ENCODE data around the gene SLC20A1.
"Not testable (repeated sequence)": the region's sequence is repeated elsewhere in the genome, so short reads cannot be mapped to it uniquely, and the experiment has no call there.

SLC20A1 gene, protein sequence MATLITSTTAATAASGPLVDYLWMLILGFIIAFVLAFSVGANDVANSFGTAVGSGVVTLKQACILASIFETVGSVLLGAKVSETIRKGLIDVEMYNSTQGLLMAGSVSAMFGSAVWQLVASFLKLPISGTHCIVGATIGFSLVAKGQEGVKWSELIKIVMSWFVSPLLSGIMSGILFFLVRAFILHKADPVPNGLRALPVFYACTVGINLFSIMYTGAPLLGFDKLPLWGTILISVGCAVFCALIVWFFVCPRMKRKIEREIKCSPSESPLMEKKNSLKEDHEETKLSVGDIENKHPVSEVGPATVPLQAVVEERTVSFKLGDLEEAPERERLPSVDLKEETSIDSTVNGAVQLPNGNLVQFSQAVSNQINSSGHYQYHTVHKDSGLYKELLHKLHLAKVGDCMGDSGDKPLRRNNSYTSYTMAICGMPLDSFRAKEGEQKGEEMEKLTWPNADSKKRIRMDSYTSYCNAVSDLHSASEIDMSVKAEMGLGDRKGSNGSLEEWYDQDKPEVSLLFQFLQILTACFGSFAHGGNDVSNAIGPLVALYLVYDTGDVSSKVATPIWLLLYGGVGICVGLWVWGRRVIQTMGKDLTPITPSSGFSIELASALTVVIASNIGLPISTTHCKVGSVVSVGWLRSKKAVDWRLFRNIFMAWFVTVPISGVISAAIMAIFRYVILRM

DNA sequence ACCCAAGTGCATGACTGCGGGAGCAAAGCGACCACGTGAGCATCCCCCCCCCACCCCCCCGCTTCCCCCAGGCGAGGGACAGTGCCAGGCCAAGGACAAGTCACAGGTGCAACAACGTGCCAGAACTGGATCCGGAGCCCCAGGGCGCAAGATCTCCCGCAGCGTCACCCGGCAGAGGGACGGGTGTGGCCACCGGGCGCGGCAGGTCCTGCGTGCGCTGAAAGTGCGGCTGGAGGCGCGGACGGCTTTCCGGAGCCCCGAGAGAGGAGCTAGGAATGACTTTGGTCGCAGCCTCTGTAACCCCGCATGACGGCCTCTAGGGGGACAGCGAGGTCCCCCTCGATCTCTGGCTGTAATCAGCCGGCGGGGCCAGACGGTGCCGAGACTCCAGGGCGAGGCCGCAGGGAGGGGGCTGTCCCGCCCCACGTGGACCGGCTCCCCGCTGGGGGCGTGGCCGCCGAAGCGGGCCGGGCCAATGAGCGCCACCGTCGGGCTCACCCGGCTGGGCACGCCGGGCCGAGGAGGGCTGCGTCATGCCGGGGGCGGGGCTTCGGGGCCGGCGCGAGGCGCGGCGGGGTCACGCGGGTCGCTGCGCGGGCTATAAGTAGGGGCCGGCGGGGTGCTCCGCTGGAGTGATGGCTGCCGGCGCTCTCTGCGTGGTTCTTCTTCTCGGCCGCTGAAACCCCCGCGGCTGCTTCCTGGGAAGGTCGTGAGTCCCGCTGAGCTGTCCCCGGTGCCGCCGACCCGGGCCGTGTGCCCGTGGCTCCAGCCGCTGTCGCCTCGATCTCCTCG is at the start of gene SLC20A1:
Gene SLC20A1 (plus strand): TSS at position 630 of the 792 bp plus-strand sequence. CDS start 890 bp downstream, outside the sequence.
- DNase-seq: peak; percentile 95

DNA sequence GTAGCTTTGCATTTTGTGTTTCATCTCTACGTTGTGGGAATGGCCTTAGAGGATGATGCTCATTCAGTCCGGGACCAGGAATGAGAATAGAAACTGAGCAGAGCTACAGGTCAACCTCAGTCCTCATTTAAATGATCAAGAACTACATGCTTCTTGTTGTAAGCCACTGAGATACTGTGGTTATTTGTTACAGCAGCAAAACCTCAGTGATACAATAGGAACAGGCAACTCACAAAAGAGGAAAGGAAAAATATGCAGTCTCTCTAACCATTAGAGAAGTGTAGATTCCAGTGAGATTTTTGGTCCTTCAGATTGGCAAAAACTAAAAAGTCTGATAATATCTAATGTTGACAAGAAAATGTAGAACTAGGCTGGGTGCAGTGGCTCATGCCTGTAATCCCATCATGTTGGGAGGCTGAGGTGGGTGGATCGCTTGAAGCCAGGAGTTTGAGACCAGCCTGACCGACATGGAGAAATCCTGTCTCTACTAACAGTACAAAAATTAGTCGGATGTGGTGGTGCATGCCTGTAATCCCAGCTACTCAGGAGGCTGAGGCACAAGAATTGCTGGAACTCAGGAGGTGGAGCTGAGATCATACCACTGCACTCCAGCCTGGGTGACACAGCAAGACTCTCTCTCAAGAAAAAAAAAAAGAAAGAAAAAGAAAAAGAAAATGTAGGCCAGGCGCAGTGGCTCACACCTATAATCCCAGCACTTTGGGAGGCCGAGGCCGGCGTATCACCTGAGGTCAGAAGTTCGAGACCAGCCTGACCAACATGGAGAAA is 48.0 kb upstream of the SLC20A1 start:
- no peak for DNase-seq

DNA sequence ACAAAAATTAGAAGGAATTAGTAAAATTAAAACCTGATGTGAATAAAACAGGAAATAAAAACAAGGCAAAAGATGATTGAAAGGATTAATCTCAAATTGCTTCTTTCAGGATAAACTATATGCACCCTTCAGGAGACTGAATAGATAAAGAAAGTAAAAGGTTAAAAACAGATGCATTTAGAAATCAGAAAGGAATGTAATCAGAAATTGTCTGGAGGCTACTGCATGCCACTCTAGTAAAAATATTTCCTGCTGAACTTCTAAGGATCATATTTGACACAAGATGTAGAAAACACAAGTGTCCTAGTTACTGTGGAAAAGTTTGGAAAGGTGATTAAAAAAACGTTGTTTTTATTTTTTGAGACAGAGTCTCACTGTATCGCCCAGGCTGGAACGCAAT is 45.1 kb upstream of the SLC20A1 start:
- DNase-seq: no peak

DNA sequence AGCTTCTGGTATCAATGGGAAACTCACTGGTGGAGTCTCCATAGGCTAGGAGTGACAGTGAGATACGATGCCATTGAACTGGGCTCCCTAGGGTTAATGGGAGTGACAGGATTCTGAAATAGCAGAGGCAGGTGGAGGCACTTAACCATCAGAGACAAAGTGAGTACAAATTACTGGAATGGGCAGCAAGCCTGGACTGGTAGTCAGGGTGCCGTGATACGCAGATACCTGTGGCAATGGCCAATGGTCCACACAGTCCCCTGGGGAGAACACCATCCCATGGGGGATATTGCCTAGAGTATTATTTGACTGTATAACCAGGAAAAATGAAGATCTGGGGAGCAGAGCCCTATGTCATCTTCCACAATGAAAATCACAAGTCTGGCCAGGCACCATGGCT is 44.0 kb upstream of the SLC20A1 start:
- no peak for DNase-seq

DNA sequence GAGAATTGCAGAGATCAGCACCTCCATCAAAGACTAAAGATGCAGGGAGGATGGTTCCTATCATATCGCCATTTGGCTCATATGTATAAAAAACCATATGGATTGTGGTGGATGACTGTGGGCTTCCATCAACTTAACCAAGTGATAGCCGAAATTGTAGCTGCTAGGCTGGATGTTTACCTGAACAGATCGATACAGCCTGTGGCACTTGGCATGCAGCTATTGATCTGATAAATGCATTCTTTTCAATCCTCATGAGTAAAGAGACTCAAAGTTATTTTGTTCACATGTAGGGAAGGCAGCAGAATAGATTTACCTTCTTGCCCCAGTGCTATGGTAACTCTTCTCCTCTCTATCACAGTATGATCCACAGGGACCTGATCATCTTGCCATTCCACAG is 42.8 kb upstream of the SLC20A1 start:
- DNase-seq: no peak

DNA sequence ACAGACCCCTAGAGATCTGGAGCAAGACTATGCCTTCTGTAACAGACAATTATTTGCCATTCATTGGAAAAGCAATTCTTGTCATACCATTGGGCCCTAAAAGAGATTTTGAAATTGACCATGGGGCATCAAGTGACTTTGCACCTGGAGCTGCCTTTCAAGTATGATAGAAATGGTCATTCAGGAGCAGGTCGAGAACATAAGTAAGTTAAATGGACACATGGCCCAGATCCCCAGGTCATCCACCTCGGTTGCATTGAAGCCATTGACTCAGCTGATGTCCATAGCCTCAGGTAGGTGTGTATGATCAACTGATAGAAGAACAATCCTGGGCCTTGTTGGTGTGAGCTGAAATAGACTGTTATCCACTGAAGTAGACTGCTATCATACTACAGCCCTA is 42.0 kb upstream of the SLC20A1 start:
- DNase-seq: no peak

DNA sequence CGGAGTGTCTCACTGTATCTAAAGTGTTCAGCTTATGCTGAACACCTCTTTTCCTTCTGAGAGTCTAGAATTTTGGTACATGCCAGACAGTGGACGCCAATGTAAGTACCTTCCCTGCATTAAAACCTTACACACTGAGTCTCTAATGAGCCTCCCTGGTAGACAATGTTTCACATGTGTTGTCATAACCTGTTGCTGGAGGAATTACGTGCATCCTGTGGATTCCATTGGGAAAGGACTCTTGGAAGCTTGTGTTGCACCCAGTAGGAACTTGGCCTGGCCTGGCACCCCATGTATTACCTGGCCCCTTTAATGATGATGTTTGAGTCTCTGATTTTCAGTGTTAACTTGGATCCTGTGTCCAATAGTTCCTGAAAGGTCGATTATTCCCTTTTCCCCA is 40.8 kb upstream of the SLC20A1 start:
- DNase-seq: no peak

DNA sequence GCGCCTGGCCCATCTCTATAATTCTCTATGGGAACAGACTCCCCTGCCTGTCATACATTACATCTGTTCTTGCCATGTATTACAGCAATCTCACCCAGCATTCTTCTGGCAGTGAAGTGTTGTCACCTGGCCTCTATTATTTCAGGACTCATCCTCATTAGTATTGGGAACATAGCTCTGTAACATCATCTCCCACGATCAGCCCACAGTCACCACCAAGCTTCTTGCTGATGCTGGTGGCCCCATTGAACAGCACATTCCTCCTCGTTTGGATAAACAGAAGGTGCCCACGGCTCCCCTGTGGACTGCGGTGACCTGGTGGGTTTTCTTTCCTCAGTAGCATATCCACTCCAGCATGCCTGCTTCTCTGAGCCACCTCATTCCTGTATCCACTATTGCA is 39.8 kb upstream of the SLC20A1 start:
- DNase-seq: no peak

DNA sequence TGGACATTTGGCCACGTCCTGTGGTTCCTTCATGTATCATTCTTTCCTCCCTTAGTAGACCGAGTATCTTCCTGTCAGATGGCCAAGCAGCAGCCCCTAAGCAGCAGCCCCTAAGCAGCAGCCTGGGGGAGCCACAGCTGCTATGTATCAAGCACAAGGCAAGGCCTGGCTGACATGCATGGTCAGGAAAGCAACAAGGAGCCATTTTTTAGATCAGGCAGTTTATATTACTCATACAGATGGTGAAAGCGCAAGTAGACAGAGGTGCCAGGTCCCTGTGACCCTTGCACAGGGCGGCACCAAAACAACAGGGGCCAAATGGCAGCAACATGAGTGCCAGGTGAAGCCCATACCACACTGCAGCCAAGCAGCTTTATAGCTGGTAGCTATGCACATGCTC is 39.2 kb upstream of the SLC20A1 start:
- no peak for DNase-seq

DNA sequence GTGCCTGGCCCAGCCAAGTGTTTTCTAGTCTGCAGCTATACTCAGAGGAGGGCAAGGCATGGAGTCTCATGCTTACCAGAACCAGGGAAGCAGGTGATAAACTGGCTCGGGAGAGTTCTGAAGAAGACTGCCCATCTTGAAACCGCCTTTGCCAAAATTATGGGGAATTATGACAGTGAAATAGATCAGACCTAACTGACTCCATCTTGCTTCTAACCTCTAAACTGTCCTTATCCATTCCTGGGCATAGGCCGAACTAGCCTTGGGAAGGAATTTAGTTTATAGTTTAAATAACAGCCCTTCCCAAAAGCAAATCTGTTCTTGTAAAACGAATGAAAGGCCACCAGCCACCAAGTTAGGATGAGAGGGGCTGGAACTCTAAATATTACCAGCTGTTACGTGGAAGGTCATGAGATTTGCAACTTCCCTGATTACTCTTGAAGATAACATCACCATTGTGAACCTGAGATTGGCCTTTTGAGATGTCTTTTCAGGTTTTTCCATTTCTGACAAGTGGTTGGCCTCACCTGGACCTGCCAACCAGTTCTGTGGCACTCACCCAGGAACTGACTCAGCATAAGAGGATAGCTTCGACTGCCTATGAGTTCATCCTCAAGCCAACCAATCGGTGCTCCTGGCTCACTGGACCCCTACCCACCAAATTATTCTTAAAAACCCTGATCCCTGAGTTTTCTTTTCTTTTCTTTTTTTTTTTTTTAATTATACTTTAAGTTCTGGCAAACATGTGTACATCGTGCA is 37.9 kb upstream of the SLC20A1 start:
- no peak for DNase-seq

DNA sequence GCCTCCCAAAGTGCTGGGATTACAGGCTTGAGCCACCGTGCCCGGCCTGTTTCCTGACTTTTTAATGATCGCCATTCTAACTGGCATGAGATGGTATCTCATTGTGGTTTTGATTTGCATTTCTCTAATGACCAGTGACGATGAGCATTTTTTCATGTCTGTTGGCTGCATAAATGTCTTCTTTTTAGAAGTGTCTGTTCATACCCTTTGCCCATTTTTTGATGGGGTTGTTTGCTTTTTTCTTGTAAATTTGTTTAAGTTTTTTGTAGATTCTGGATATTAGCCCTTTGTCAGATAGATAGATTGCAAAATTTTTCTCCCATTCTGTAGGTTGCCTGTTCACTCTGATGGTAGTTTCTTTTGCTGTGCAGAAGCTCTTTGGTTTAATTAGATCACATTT is 36.4 kb upstream of the SLC20A1 start:
- DNase-seq: not testable (repeated sequence)

DNA sequence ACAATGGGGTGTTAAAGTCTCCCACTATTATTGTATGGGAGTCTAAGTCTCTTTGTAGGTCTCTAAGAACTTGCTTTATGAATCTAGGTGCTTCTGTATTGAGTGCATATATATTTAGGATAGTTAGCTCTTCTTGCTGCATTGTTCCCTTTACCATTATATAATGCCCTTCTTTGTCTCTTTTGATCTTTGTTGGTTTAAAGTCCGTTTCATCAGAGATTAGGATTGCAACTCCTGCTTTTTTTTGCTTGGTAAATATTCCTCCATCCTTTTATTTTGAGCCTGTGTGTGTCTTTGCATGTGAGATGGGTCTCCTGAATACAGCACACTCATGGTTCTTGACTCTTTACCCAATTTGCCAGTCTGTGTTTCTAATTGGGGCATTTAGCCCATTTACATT is 33.5 kb upstream of the SLC20A1 start:
- not testable (repeated sequence) for DNase-seq

DNA sequence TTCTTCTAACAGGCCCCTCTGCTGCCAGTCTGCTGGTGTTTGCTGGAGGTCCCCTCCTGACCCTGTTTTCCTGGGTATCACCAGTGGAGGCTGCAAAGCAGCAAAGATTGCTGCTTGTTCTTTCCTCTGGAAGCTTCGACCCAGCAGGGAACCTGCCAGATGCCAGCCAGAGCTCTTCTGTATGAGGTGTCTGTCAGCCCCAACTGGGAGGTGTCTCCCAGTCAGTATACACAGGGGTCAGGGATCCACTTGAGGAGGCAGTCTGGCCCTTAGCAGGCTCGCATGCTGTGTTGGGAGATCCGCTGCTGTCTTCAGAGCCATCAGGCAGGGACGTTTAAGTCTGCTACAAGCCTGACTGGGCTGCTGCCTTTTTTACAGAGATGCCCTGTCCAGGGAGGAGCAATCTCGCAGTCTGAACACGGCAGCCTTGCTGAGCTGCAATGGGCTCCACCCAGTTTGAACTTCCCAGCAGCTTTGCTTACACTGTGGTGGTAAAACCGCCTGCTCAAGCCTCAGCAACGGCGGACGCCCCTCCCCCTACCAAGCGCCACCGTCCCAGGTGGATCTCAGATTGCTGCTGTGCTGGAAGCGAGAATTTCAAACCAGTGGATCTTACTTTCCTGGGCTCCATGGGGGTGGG is 31.4 kb upstream of the SLC20A1 start:
- no peak for DNase-seq

DNA sequence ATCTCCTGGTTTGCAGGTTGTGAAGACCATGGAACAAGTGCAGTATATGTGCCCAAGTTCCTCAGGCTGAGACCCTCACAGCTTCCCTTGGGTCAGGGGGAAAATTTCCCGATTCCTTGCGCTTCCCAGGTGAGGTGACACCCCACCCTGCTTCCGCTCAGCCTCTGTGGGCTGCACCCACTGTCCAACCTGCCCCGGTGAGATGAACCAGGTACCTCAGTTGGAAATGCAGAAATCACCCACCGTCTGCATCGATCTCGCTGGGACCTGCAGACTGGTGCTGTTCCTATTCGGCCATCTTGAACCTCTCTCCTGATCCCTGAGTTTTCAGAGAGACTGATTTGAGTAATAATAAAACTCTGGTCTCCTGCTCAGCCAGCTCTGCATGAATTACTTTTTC is 30.7 kb upstream of the SLC20A1 start:
- DNase-seq: no peak

DNA sequence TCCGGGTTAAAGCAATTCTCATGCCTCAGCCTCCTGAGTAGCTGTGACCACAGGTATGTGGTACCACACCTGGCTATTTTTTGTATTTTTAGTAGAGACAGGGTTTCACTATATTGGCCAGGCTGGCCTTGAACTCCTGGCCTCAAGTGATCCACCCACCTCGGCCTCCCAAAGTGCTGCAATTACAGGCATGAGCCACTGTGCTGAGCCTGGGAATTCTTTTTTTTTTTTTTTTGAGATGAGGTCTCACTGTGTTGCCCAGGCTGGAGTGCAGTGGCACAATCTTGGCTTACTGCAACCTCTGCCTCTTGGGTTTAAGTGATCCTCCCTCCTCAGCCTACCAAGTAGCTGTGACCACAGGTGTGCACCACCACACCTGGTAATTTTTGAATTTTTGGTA is 29.9 kb upstream of the SLC20A1 start:
- not testable (repeated sequence) for DNase-seq

DNA sequence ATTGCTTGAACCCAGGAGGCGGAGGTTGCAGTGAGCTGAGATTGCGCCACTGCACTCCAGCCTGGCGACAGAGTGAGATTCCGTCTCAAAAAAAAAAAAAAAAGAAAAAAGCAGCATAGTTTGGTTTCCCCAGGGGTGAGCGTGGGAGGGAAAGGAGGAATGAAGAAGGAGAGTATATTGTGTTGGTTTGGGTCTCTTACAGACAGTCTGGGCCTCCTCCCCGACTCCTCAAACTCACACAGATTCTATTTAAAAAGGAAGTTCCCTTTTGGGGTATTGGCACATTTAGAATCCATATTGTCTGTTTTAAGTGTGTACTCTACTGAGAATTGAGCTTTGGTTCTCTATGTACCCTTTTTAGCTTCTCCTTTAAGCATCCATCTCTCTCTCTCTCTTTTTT is 27.4 kb upstream of the SLC20A1 start:
- no peak for DNase-seq

DNA sequence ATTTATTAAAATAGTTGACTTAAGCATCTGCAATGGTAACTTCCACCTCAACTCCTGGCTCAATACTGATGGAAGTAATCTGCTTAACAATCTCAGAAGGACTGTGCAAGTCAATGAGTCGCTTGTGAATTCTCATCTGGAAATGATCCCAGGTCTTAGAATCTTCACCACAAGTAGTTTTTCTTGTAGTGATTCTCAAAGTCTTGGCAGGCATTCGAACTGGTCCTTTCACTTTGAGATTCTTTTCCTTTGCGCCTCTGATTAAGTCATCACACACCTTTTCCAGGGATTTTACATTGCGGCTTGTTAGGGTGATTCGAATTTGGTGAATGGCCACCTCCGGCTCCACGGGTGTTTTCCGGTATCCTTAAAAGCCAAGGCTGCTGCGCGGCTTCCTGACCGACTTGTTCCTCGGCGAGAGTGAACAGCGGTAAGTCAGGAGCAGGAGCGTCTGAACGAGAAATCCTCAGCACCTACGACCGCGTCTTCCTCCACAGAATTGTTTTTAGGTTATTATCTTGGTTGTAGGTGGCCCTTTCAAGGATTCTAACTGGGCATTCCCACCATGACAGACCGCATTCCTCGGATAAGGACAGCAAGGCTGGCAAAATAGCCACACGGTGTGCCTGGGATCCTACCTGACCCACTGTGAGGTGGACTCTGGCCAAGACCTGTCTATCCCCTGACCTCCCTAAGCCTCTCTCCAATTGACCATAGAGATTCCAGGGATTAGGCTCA is 23.8 kb upstream of the SLC20A1 start:
- no peak for DNase-seq

DNA sequence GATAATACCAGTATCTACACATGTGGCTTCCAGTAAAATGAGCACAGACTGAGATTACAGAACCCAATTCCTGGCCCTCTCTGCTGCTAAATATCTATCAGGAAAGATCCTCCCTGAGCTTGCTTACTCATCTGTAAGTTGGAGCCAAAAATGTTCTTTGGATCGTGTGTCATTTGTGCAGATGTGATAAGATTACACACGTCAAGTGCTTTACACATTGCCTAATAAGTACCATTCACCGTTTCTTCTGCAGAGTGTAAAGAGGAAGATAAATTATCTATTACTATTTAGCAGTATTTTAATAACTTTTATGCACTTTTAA is 23.2 kb upstream of the SLC20A1 start:
- DNase-seq: no peak

DNA sequence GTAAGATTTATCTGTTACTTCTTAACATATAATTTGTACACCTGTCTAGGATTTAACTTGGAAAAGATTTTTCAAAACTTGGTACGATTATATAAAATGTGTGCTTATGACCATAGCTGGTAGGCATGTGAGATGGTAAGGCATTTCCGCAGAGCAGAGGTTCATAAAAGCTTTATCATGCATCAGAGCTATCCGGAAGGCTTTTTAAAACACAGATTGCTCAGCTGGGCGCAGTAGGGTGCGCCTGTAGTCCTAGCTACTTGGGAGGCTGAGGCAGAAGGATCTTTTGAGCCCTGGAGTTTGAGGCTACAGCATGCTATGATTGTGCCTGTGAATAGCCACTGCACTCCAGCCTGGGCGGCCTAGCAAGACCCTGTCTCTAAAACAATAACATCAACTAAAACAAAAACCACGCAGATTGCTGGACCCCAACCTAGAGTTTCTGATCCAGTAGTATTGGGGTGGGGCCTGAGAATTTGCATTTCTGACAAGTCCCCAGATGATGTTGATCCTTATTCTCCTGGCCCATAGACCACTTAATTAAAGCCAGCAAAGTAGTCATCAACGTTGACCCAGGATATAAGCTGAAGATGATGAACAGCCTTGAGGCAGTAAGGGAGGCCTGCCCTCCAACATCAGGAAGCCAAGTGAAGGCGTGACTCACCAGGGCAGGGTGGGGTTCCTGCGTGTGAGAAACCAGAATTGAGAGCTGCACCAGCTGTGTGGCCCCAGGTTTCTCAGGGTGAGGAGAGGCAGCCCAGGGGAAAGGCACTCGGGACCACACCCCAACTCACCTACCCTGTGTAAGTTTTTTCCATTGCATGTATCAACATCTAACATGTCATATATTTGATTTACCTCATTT is 21.6 kb upstream of the SLC20A1 start:
- DNase-seq: peak; percentile 72

Data from stimulated activated naive CD4-positive, alpha-beta T cell treated with Interleukin-2 at 50 U/mL for 16 hours (primary cell).